ENCODE results near the gene SPECC1.

Gene SPECC1

GRCh38 chr17:20208717-20209116 lies 199.6 kb downstream of the SPECC1 start:
- Histone ChIP-seq H3K27me3 (replicated peaks; ENCODE audit: control insufficient read depth, insufficient read depth, low read length) (no peaks in the 10 kb centered on the region), H3K4me3 (replicated peaks; ENCODE audit: low read depth, low read length) (no peak overlapping the region), H3K36me3 (ENCODE audit: control insufficient read depth, insufficient read depth, low read length) (0 out of 2 replicates have a peak, but pooled peaks cover 2% of the 10 kb centered on the region)
- no peak for TF ChIP-seq CTCF (IDR thresholded peaks at IDR 0.05; ENCODE audit: insufficient read depth, low read length, poor library complexity, severe bottlenecking)
- no peak for DNase-seq (ENCODE audit: extremely low read depth, insufficient read length)

GRCh38 chr17:20210180-20210579 lies 201.0 kb downstream of the SPECC1 start:
- no peak for TF ChIP-seq CTCF (IDR thresholded peaks at IDR 0.05; ENCODE audit: insufficient read depth, low read length, poor library complexity, severe bottlenecking)
- Histone ChIP-seq H3K4me3 (replicated peaks; ENCODE audit: low read depth, low read length) (no peak overlapping the region), H3K27me3 (replicated peaks; ENCODE audit: control insufficient read depth, insufficient read depth, low read length) (no peaks in the 10 kb centered on the region), H3K36me3 (ENCODE audit: control insufficient read depth, insufficient read depth, low read length) (0 out of 2 replicates have a peak, but pooled peaks cover 2% of the 10 kb centered on the region)
- DNase-seq (ENCODE audit: extremely low read depth, insufficient read length) = no peak

GRCh38 chr17:20210614-20211013 lies 201.5 kb downstream of the SPECC1 start:
- H3K27me3 ChIP-seq (replicated peaks; ENCODE audit: control insufficient read depth, insufficient read depth, low read length) = no peaks in the 10 kb centered on the region
- TF ChIP-seq CTCF (IDR thresholded peaks at IDR 0.05; ENCODE audit: insufficient read depth, low read length, poor library complexity, severe bottlenecking) = no peak
- no peak overlapping the region for H3K4me3 ChIP-seq (replicated peaks; ENCODE audit: low read depth, low read length)
- DNase-seq (ENCODE audit: extremely low read depth, insufficient read length) = no peak
- H3K36me3 ChIP-seq (ENCODE audit: control insufficient read depth, insufficient read depth, low read length) = 0 out of 2 replicates have a peak, but pooled peaks cover 2% of the 10 kb centered on the region

- no peak for DNase-seq (ENCODE audit: extremely low read depth, insufficient read length)
- H3K4me3 ChIP-seq (replicated peaks; ENCODE audit: low read depth, low read length) = no peak overlapping the region
- 0 out of 2 replicates have a peak, but pooled peaks cover 2% of the 10 kb centered on the region for H3K36me3 ChIP-seq (ENCODE audit: control insufficient read depth, insufficient read depth, low read length)
- TF ChIP-seq CTCF (IDR thresholded peaks at IDR 0.05; ENCODE audit: insufficient read depth, low read length, poor library complexity, severe bottlenecking) = no peak
- no peaks in the 10 kb centered on the region for H3K27me3 ChIP-seq (replicated peaks; ENCODE audit: control insufficient read depth, insufficient read depth, low read length)
These were observed 202.1 kb downstream of the SPECC1 start for GRCh38 chr17:20211246-20211645.

- no peak for DNase-seq (ENCODE audit: extremely low read depth, insufficient read length)
- no peak for TF ChIP-seq CTCF (IDR thresholded peaks at IDR 0.05; ENCODE audit: insufficient read depth, low read length, poor library complexity, severe bottlenecking)
These were observed 204.3 kb downstream of the SPECC1 start for GRCh38 chr17:20213449-20213848.

GRCh38 chr17:20214794-20215193 lies 205.6 kb downstream of the SPECC1 start:
- no peak for DNase-seq (ENCODE audit: extremely low read depth, insufficient read length)
- Histone ChIP-seq H3K27me3 (replicated peaks; ENCODE audit: control insufficient read depth, insufficient read depth, low read length) (no peaks in the 10 kb centered on the region), H3K36me3 (ENCODE audit: control insufficient read depth, insufficient read depth, low read length) (0 out of 2 replicates have a peak, but pooled peaks cover 2% of the 10 kb centered on the region), H3K4me3 (replicated peaks; ENCODE audit: low read depth, low read length) (no peak overlapping the region)
- TF ChIP-seq CTCF (IDR thresholded peaks at IDR 0.05; ENCODE audit: insufficient read depth, low read length, poor library complexity, severe bottlenecking) = no peak

More at GRCh38 chr17:20213449-20213848, 204.3 kb downstream of the SPECC1 start:
- H3K27me3 ChIP-seq (replicated peaks; ENCODE audit: control insufficient read depth, insufficient read depth, low read length) = no peaks in the 10 kb centered on the region
- no peak overlapping the region for H3K4me3 ChIP-seq (replicated peaks; ENCODE audit: low read depth, low read length)
- 0 out of 2 replicates have a peak, but pooled peaks cover 2% of the 10 kb centered on the region for H3K36me3 ChIP-seq (ENCODE audit: control insufficient read depth, insufficient read depth, low read length)
